Stimulated activated CD8-positive, alpha-beta memory T cell treated with anti-CD3 and anti-CD28 coated beads, Interleukin-15, amount 100 ng/mL, for 24 hours (primary cell): Measurements from ENCODE around the gene SRPK2.

Source experiments
- DNase-seq: peaks from one replicate; pipeline ENCODE4 v3.0.0-alpha.2; 2020; ENCODE audit warnings: low read depth

Gene SRPK2

DNA sequence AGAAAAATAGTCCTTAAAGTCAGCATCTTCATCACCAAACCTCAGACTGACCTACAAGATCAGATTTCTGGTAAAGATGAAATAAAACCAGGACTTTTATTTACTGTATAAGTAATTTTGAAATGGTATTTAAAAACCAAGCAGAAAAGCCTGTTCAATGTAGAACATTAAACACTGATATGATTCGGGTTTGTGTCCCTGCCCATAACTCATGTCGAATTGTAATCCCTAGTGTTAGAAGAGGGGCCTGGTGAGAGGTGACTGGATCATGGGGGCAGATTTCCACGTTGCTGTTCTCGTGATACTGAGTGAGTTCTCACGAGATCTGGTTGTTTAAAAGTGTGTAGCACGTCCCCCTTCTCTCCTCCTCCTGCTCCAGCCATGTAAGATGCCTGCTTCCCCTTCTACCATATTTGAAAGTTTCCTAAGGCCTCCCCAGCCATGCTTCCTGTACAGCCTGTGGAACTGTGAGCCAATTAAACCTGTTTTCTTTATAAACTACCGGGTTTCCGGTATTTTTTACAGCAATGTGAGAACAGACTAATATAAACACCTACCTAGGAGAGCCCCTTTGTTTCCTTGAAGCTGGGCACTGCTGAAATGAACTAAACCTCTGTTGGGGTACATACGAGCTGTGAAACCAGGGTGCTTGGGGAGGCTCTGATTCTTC is 254.6 kb downstream of the SRPK2 start:
- DNase-seq = no peak

DNA sequence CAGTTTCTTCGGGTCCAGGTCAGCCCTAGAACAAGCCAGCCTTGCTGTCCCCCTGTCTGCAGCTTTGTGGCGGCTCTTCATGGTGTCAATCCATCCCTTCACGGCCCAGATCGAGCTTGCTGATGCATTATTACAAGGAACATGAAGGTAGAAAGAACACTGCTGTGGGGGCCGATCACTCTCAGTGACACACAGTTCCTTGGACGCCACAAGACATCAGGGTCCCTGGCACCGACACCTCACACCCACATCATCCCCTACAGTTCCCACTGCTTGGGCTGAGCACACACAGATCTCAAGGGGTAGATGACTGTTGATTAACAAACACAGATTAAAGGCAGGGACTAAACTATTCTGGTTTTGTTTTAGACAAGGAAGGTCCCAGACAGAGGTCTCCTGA is 255.4 kb downstream of the SRPK2 start:
- no peak for DNase-seq

DNA sequence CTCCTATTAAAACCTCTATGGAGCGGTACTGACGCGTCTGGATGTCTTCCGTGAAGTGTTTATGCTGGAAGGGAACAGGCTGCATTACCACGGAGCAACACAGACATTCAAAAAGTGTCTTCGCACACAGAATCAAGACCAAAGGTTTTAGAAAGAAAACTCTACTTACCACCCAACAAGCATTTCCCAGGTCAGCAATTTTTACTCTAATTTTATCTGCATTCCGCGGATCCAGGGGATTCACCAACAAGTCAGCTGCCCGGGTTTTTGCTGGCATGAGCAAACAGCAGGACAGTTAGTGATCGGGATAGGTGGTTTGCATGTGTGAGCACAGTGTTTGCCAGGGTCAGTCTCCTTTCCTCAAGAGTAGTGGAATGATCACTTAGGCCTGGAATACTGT is 255.9 kb downstream of the SRPK2 start:
- no peak for DNase-seq

DNA sequence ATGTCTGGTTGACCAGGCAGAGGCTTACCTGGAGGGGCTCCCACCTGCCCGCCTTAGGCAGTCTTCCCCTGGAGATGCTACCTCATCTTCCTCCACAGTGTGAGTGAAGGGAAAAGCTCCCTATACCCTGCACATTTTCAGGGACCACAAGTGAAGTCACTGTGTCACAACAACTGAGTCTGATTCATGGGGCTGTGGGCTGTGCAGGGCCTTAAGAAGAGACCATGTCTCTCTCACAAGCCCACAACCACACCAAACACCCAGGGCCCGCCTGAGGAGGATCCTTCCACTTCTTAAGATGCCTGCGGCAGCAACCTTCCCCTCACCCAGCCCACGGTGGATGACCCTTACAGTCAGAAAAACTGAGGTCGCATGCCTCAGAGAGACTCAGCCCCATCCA is 256.4 kb downstream of the SRPK2 start:
- no peak for DNase-seq

DNA sequence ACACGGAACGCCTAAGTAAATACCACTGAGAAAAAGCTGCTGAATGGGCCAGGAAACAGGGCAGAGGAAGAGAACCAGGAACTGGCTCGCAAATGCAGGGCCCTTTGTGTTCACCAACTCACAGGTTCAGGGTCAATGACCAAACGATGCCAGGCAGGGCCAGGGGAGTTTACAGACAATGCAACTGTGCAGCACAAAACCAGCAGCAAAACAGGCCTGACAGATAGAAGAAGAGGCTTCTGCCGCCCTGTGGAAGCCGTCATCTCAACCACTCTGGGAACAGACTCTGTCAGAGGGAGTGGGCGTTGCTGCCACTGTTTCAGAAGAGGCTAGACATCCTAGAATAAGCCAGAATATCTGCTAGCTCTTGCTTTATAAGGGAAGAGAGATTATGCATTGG is 256.8 kb downstream of the SRPK2 start:
- DNase-seq = no peak

DNA sequence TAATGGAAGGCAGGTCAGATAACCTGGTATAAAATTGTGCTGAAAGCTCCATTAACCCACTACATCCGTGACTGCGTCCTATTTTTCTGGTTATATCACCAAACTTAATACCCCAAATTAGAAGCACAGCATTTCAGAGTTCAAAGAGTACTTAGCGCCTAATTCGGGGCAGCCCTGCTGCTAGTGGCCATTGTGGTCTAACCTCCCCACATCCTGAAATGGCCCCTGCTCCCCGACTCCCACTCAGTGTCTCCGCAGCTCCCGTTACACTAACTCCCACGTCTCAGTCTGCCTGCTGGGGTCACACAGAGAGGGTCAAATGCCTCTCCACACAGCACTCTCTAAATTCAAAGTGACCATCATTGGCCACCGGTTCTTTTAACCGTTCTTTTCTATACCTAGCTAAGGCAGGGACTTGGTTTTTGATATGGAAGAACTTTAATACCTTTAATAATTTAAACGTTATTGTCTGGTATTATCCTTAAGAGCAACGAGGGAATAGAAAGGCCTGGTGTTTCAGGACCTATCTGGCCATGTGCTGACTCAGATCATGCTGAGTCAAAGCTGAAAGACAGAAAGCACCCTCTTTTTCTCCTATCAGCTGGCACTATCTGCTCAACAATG is 257.6 kb downstream of the SRPK2 start:
- DNase-seq = no peak

DNA sequence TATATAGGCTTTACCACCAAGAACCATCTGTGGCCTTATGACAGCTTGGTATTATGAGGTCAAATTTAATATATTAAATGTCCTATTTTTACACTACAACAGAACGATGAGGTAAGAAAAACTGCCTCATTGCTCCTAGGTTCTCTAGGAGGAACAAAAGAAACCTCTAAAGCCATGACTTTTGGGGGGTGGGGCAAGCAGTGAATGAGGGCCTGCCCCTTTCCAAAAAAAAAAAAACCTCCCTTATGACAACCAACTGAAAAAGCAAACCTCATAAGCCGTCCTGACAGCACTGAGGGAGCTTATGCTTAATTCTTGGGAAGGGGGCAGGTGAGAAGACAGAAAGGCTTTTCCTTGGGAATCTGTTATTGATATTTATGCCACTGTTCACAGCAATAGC is 258.1 kb downstream of the SRPK2 start:
- no peak for DNase-seq

DNA sequence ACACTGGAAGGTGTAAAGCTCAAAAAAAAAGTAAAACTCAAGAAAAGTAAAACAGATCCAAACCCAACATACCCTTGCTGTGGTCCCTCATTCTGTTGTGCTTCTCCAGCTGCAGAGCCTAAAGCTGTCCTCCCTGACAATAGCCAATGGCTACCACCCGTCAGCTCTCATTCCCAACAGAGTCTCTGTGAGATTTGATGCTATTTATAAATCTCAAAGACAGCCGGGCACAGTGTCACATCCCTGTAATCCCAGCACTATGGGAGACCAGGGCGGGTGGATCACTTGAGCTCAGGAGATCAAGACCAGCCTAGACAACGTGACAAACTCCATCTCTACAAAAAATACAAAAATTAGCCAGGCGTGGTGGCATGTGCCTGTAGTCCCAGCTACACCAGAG is 258.7 kb downstream of the SRPK2 start:
- DNase-seq = no peak

DNA sequence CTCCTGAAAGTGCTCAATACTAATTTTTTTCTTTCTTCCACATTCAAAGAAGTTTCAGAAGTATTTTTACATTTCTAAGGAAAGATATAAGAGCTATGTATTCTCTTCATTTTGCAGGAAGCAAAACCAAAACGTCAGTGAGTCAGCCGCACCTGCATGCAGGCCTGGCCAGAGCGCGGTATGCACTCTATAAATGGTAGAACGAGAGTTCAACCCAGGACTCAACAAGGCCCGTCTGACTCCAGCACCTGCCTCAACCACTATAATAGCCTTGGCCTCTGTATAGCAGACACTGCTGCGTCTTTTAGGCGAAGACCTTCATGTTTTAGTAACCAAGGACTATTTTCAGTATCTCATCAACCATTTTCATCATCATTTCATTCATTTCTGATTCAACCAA is 261.5 kb downstream of the SRPK2 start:
- DNase-seq = no peak

DNA sequence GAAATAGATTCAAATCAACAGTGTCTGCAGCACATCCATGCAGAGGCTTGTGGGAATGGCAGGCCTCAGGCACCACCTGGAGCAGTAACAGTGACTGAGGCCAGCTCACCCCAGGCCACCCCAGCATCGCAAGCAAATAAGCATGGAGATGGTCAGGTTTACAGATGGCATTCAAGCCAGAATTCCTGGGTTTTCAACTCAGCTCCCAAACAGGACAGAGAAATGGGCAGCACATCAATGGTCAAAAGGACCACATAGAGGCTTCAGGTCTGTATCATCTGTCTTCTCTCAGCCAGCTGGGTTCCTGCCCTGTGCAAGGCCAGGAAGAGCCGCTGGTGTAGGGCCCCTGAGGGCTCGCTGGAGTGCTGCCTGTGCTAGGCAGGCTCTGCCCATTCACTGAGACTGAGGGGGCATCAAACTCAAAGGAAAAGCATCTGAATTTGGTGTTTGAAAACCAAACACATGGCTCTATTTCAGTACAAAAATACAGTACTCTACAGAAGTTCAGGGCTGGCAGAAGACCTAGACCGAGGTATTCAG is 262.2 kb downstream of the SRPK2 start:
- DNase-seq = no peak

DNA sequence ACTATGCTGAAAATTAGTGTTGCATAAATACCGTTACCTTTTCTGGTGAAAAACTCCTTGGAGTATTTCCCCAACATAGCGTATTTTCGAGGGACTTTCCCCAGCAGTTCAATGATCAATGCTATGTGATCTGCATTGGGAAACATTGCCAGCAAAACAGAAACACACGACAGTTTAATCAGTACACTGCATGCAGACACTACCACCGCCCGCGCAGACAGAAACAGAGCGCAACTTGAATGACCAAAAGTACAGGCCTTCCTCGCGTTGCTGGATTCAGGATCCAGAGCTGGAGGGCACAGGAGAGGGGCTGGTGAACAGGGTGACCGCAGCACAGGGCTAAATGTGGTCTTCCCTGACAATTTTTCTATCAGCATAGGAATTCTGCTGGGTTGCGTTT is 263.0 kb downstream of the SRPK2 start:
- no peak for DNase-seq

DNA sequence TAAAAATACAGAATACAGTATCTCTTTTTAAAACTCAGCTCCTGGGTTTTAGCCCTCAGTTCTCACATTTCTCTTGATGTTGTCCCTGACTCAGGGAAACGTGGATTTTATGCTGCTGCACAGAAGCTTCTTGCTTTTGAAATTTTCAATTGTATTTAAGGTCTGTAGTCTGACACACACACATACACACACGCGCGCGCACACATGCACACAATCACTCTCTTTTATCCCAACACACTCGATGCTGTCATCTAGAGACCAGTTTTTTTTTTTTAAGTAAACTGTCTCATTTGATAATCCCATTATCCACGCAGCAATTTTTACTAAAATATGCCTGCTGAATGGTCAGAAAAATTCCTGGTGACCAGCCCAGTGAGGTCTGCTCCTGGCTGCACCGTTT is 266.1 kb downstream of the SRPK2 start:
- DNase-seq = no peak

DNA sequence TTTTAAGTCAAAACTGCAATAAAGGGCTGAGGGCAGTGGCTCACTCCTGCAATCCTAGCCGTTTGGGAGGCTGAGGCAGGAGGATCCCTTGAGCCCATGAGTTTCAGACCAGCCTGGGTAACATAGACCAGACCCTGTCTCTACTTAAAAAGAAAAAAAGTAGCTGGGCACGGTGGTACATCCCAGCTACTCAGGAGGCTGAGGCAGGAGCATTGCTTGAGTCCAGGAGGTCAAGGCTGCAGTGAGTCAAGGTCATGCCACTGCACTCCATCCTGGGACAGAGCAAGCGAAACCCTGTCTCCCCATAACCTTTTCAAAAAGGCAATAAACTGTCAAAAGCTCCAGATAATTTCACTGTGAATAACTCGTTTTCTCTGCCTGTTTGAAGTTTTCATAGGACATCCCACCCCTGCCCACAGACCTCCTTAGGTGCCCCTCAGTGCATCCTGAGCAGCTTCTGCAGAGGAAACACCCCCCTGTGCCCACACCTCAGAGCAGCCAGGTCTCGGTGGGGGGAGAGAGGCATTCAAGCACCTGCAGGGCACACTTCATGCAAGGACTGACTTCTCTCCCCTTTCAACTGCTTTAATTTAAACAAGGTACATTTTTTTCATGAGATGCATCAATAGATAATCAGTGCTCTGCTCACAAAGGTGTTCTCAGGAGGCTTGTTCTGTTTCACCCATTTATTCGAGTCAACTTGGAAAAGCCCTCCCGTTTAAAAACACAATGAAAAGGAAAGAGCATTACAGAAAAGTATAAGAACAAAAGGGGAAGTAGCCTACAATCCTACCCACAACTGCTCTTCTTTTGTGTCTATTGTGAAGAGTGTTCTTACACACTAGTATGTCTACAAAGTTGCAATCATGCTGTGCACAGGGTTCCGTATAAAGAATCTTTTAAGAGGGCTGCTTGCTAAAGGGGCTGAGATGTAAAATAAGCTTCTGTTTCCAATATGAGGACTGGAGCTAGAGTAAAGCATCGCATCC is 269.8 kb downstream of the SRPK2 start:
- no peak for DNase-seq

DNA sequence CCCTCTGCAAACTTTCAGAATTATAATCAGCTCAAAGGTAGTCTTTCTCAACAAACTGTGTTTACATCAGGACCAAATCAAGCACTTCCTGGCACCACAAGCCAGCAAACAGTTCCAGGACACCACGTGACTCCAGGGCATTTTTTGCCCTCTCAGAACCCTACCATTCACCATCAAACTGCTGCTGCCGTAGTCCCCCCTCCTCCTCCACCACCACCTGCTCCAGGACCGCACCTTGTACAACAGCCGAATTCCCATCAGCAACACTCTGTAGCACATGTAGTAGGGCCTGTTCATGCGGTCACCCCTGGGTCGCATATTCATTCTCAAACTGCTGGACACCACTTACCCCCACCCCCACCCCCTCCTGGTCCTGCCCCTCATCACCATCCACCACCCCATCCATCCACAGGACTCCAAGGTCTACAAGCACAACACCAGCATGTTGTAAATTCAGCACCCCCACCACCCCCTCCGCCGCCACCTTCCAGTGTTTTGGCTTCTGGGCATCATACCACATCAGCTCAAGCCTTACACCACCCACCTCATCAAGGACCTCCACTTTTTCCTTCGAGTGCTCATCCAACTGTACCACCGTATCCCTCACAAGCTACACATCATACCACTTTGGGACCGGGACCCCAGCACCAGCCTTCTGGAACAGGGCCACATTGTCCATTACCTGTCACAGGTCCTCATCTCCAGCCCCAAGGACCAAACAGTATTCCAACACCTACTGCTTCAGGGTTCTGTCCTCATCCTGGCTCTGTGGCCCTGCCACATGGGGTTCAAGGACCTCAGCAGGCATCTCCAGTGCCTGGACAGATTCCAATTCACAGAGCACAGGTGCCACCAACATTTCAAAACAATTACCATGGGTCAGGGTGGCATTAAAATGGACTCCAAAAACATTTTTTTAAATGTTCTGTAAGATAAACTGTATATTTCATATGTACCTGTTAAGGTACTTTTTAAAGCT is 276.0 kb downstream of the SRPK2 start:
- DNase-seq = no peak

DNA sequence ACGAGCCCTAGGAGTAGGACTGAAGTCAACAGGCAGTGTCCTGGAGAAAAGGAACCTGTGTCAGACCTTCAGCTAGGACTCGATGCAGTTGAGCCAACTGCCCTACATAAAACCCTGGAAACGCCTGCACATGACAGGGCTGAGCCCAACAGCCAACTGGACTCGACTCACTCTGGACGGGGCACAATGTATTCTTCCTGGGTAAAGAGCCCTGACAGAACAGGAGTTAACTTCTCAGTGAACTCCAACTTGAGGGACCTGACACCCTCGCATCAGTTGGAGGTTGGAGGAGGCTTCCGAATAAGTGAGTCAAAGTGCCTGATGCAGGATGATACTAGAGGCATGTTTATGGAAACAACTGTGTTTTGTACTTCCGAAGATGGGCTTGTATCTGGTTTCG is 281.3 kb downstream of the SRPK2 start:
- DNase-seq = no peak

DNA sequence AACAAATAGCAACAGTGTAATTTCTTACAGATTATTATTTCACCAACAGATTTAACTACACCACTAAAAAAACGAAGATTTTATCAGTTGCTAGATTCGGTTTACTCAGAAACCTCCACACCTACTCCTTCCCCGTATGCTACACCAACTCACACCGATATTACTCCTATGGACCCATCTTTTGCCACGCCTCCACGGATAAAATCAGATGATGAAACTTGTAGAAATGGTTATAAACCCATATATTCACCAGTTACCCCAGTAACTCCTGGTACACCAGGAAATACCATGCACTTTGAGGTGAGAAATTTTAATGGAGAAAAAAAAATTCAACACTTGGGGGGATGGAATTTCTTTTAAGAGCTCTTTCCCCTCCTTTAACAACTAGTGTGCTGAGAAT is 282.2 kb downstream of the SRPK2 start:
- no peak for DNase-seq

DNA sequence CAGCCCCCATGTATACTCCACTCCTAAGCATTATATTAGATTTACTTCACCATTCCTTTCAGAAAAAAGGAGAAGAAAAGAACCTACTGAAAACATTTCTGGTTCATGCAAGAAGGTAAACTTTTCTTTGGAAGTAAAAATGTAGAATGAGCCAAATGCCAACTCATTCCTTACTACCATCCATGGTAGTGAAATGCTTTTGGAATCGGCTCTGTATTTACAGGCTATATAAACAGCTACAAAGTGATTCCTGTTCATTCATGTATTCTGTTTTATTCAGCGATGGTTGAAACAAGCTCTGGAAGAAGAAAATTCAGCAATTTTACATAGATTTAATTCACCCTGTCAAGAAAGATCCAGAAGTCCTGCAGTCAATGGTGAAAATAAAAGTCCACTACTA is 283.1 kb downstream of the SRPK2 start:
- no peak for DNase-seq

DNA sequence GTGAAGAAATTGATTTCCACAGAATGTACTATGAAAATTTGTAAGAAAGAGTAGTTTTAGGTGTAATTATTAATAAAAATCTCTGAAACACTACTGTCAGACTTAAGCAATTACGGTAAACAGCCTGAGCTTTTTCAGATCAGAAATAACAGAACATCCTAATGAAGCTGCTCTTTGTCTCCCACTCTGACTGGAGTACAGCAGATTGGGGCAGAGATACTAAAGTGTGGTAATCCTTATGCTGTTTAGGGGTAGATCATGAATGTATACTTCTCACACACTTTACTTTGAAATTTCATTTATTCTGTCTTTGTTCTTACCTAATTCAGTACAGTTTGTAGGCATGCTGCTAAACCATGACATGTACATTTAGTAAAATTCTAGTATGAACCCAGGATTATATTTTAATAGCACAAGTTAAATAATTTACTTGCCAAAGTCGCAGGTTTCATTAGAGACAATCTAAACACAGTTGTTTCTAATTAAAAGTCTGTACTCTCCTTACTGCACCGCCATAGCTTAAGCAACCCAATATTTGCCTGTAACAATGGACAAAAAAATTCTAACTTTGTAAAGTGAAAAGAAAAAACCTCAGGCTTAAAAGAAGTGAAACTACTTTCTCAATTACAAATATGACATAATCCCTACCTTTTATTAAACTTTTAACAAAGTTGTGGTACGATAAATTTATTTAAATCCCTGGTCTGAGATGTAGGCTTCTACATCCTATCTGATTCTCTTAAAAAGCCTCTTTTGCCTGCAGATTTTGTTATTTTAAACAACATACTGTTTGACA is 286.0 kb downstream of the SRPK2 start:
- DNase-seq = no peak

DNA sequence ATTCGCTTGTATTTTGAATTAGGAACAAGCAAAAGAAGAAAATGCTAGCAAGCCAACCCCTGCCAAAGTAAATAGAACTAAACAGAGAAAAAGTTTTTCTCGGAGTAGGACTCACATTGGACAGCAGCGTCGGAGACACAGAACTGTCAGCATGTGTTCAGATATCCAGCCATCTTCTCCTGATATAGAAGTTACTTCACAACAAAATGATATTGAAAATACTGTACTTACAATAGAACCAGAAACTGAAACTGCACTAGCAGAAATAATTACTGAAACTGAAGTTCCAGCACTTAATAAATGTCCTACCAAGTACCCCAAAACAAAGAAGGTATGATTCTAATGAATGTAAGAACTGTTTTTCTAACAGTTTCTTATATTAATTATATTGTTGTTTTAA is 286.9 kb downstream of the SRPK2 start:
- no peak for DNase-seq

DNA sequence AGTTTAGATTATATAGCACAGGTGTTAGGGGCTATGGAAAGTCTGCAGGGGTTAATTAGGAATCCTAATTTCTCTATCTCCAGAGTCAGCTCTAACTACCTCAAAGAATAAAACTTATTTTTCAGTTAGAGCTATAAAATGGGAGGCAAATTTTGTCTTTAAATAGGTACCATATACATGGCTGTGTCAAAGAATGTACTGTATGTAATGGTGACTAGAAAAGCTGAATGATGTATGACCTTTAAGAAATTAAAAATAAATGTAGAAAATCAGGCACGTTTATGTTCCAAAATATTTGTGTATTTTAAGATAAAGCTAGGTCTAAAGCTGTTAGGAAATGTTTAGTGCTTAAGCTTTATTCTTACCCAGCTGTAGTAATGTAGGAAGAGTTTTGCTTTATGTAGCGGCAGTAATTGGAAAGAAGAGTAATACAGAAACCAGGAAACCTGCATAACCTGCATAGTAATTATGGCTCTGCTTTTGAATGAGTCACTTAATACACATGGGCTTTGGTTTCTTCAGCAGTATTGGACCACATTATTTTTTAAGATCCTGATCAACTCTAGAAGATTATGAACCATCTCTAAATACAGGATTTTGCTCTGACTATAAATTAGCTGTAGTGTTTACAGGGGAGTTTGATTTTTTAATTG is 289.7 kb downstream of the SRPK2 start:
- DNase-seq = no peak
